K562 (cell line): Measurements from ENCODE around the gene SUDS3. TPM values are rescaled to one million over a fixed set of nuclear protein-coding genes. Genes with fewer than 3 reads are reported as not detected.

ENCODE experiments used
- ATAC-seq: fragments of 200-7000 bp; cut with Tn5 transposase; 3 replicates; pipeline ENCODE4 v1.9.1; 2020; ENCODE audit warnings: moderate library complexity
- BruUV-seq: library from RNA; stranded (reverse); fragments of 400-500 nt; replicated peaks from 2 replicates; lab custom pipeline; 2021; lab: Mats Ljungman, UMichigan
- CTCF ChIA-PET: fragments of 300-600 bp; formaldehyde crosslinking; extraction: SDS; loops from one replicate; lab custom pipeline; 2021; ENCODE audit warnings: low intra/inter-chr PET ratio; lab: Yijun Ruan, JAX
- POLR2A ChIA-PET: fragments of 300-600, 350-650 bp; sonication (Branson Sonifier 250); formaldehyde crosslinking; extraction: SDS; loops from one replicate; lab custom pipeline; 2021; ENCODE audit warnings: antibody characterized with exemption, inconsistent platforms; lab: Yijun Ruan, JAX
- DNase-seq, 4 experiments: peaks; one replicate each; pipeline versions ENCODE4 v3.0.0 to v3.0.0-alpha.2; 2011 to 2018; ENCODE audit warnings: low spot score in 3 of 4, mixed read lengths in 3 of 4; ENCODE audit errors: extremely low read depth in 1 of 4
- FAIRE-seq: peaks from 2 replicates; lab custom pipeline; 2011; peaks lifted over from hg19 to GRCh38; lab: Jason Lieb, UNC
- H2AFZ ChIP-seq: 2 replicates; pipeline ENCODE4 v1.6.0; 2011; ENCODE audit warnings: low read depth, low read length, control low read depth, inconsistent platforms
- H3K27ac ChIP-seq: fragments of 200-600 bp; 3 replicates; pipeline ENCODE4 v1.8.0; 2011; ENCODE audit warnings: low read depth, mild to moderate bottlenecking, control low read depth, inconsistent platforms, low read length, moderate library complexity, mixed read lengths; ENCODE audit errors: extremely low read depth
- H3K27me3 ChIP-seq, 2 experiments: fragments of 300-600 bp in 1 of 2; 2 replicates in 1 of 2; 3 replicates in 1 of 2; pipeline versions ENCODE4 v1.6.0 to v1.8.0; 2011; ENCODE audit warnings: inconsistent platforms in 2 of 2, low read length in 2 of 2, mild to moderate bottlenecking in 1 of 2, mixed read lengths in 1 of 2, moderate library complexity in 1 of 2; ENCODE audit not compliant: control insufficient read depth in 2 of 2, insufficient read depth in 2 of 2
- H3K36me3 ChIP-seq: fragments of 300-600 bp; 3 replicates; pipeline ENCODE4 v1.8.0; 2011; ENCODE audit warnings: mild to moderate bottlenecking, low read length, inconsistent platforms; ENCODE audit not compliant: control insufficient read depth, insufficient read depth
- H3K4me1 ChIP-seq, 2 experiments: fragments of 200-600 bp in 1 of 2; replicated peaks in 1 of 2; 2 replicates in 1 of 2; 3 replicates in 1 of 2; pipeline versions ENCODE4 v1.5.1 to v1.8.0; 2011; ENCODE audit warnings: inconsistent platforms in 2 of 2, low read length in 2 of 2, mild to moderate bottlenecking in 1 of 2, mixed read lengths in 1 of 2, moderate library complexity in 1 of 2; ENCODE audit not compliant: control insufficient read depth in 2 of 2, insufficient read depth in 2 of 2
- H3K4me2 ChIP-seq: 2 replicates; pipeline ENCODE4 v1.6.1; 2011; ENCODE audit warnings: low read length, control low read depth, inconsistent platforms, mixed read lengths; ENCODE audit not compliant: insufficient read depth
- H3K4me3 ChIP-seq: fragments of 200-600 bp; sonication (generic), shearing (Covaris generic); 2 replicates; pipeline ENCODE4 v1.5.1; 2016; ENCODE audit warnings: control low read depth, inconsistent platforms
- H3K79me2 ChIP-seq: fragments of 200-600 bp; 3 replicates; pipeline ENCODE4 v1.8.0; 2011; ENCODE audit warnings: low read length, inconsistent platforms; ENCODE audit not compliant: control insufficient read depth, insufficient read depth
- H3K9ac ChIP-seq, 2 experiments: 2 replicates each; pipeline versions ENCODE4 v1.6.0 to v1.6.1; 2011; ENCODE audit warnings: low read depth in 2 of 2, low read length in 2 of 2, control low read depth in 1 of 2, inconsistent platforms in 1 of 2, mild to moderate bottlenecking in 1 of 2, mixed read lengths in 1 of 2; ENCODE audit not compliant: insufficient read depth in 1 of 2
- H3K9me1 ChIP-seq: one replicate; pipeline ENCODE4 v1.6.0; 2011; ENCODE audit warnings: inconsistent platforms, mild to moderate bottlenecking, low read length, moderate library complexity; ENCODE audit not compliant: control insufficient read depth, insufficient read depth
- H3K9me3 ChIP-seq: replicated peaks from 2 replicates; pipeline ENCODE4 v1.5.1; 2011; ENCODE audit warnings: low read depth, low read length, inconsistent platforms; ENCODE audit not compliant: control insufficient read depth, insufficient read depth
- H4K20me1 ChIP-seq: replicated peaks from 2 replicates; pipeline ENCODE4 v1.6.1; 2011; ENCODE audit warnings: low read length, inconsistent platforms, mixed read lengths; ENCODE audit not compliant: control insufficient read depth, insufficient read depth
- CCNT2 ChIP-seq: IDR thresholded peaks from 2 replicates; pipeline ENCODE4 v1.6.1; 2011; ENCODE audit warnings: borderline replicate concordance, low read depth, mild to moderate bottlenecking, moderate library complexity, mixed read lengths, low read length; ENCODE audit not compliant: insufficient read length; ENCODE audit errors: extremely low read depth
- GABPB1 ChIP-seq: sonication (generic); formaldehyde crosslinking; IDR thresholded peaks from 2 replicates; pipeline ENCODE4 v1.8.0; 2022; ENCODE audit warnings: mild to moderate bottlenecking, missing genetic modification reagents
- GTF3C2 ChIP-seq: IDR thresholded peaks from 3 replicates; pipeline ENCODE4 v1.6.1; 2011; ENCODE audit warnings: borderline replicate concordance, mild to moderate bottlenecking, moderate library complexity; ENCODE audit not compliant: insufficient read length; ENCODE audit errors: extremely low read depth
- HMGN3 ChIP-seq: IDR thresholded peaks from 2 replicates; pipeline ENCODE4 v1.6.1; 2011; ENCODE audit warnings: borderline replicate concordance, low read depth, mild to moderate bottlenecking, mixed read lengths, low read length; ENCODE audit not compliant: insufficient read length; ENCODE audit errors: extremely low read depth
- HNRNPLL ChIP-seq: fragments of 200-400 bp; formaldehyde crosslinking; IDR thresholded peaks from 2 replicates; pipeline ENCODE4 v1.6.1; 2017; ENCODE audit warnings: low read length, low read depth, mild to moderate bottlenecking; ENCODE audit not compliant: poor library complexity, severe bottlenecking
- RBFOX2 ChIP-seq: fragments of 200-400 bp; formaldehyde crosslinking; IDR thresholded peaks from 2 replicates; pipeline ENCODE4 v1.6.1; 2017; ENCODE audit warnings: low read depth, mild to moderate bottlenecking, low read length, moderate library complexity
- SIN3A ChIP-seq, 2 experiments: fragments of 150-350 bp in 1 of 2; IDR thresholded peaks; 2 replicates each; pipeline ENCODE4 v1.6.1; 2011 to 2016; ENCODE audit warnings: borderline replicate concordance in 2 of 2, low read depth in 2 of 2, low read length in 2 of 2, mild to moderate bottlenecking in 2 of 2, moderate library complexity in 2 of 2; ENCODE audit not compliant: control insufficient read depth in 1 of 2
- SMAD4 ChIP-seq: fragments of 250-450 bp; sonication (Bioruptor Pico); conservative IDR thresholded peaks from 2 replicates; pipeline ENCODE4 v1.8.0; 2021; ENCODE audit warnings: inconsistent platforms, mild to moderate bottlenecking, moderate library complexity
- USF1 ChIP-seq: sonication (generic); formaldehyde crosslinking; IDR thresholded peaks from 2 replicates; pipeline ENCODE4 v1.9.0; 2022; ENCODE audit warnings: mild to moderate bottlenecking, missing genetic modification reagents
- ZNF121 ChIP-seq: sonication (generic); formaldehyde crosslinking; conservative IDR thresholded peaks from 2 replicates; pipeline ENCODE4 v1.8.0; 2022; ENCODE audit warnings: missing genetic modification reagents
- ZNF3 ChIP-seq: fragments of 250-450 bp; sonication (Bioruptor Pico); IDR thresholded peaks from 2 replicates; pipeline ENCODE4 v1.5.0; 2021; ENCODE audit warnings: mild to moderate bottlenecking, moderate library complexity
- ZNF431 ChIP-seq: sonication (generic); formaldehyde crosslinking; IDR thresholded peaks from 2 replicates; pipeline ENCODE4 v1.8.0; 2022; ENCODE audit warnings: mild to moderate bottlenecking, missing genetic modification reagents
- ZNF507 ChIP-seq: conservative IDR thresholded peaks from 2 replicates; pipeline ENCODE4 v1.6.1; 2017; ENCODE audit warnings: missing genetic modification characterization, missing compliant biosample characterization
- WGBS: fragments of 100-300 bp; shearing (Covaris generic); methylation state at CpG from one replicate; pipeline ENCODE4 v1.1.6; 2016; ENCODE audit warnings: low coverage, mixed read lengths; ENCODE audit not compliant: insufficient coverage; ENCODE audit errors: missing lambda C conversion rate; 5-methylcytosine and 5-hydroxymethylcytosine counted together
- in situ Hi-C: fragments of 300-500 bp; cut with MboI; formaldehyde crosslinking; loops from 4 replicates; pipeline ENCODE4 v1.15.0; 2018; ENCODE audit warnings: inconsistent platforms, mixed read lengths
- intact Hi-C: fragments of 100-400 bp; cut with micrococcal nuclease; formaldehyde crosslinking; loops from 2 replicates; pipeline ENCODE4 v1.14.2; 2022
- polyA plus RNA-seq, 8 experiments: library from polyadenylated mRNA; depleted of rRNA in 4 of 8; stranded (reverse) in 5 of 8; unstranded in 3 of 8; fragments of >200 nt; fragmentation: Nextera tagmentation in 2 of 8; fragmentation: Illumina TruSeq in 1 of 8; extraction: Ambion mirVana in 2 of 8; extraction: Trizol in 1 of 8; gene quantifications; 2 replicates each; pipeline versions ENCODE4 v1.2.1 to v1.2.3, GENCODE V29; 2011 to 2014; ENCODE audit warnings: inconsistent platforms in 1 of 8, missing spikeins in 1 of 8
- total RNA-seq, 7 experiments: library from RNA; depleted of rRNA in 6 of 7; stranded (reverse); fragments of >200 nt in 6 of 7; fragmentation: Illumina TruSeq in 2 of 7; extraction: Trizol in 2 of 7; gene quantifications; 2 replicates each; pipeline versions ENCODE4 v1.2.1 to v1.2.3, GENCODE V29; 2011 to 2021; ENCODE audit warnings: low replicate concordance in 1 of 7

Gene SUDS3
- total and polyA plus RNA-seq, 9 of the 15 experiments (the other 6 are each of a cell fraction or from before 2014, with no cell fraction given), result 6.6 to 30.5 (median 23.3) TPM

- Histone ChIP-seq H3K9me3 (no peaks in the 10 kb centered on the region), H4K20me1 (no peaks in the 10 kb centered on the region), H3K27me3 (no peaks in the 10 kb centered on the region), H3K9me1 (no peaks in the 10 kb centered on the region), H3K27ac (peak overlapping the region; percentile 82; the same call in 1 of the 3 replicates), H3K9ac (peak overlapping the region; percentile 73 to 96), H3K79me2 (peaks cover 66% of the 10 kb centered on the region), H3K36me3 (0 out of 3 replicates have a peak, but pooled peaks cover 5% of the 10 kb centered on the region), H3K4me1 (peaks cover 14 to 26% of the 10 kb centered on the region in 2 experiments; a peak in 4 of 5 replicates), H3K4me3 (peak overlapping the region; percentile 96), H2AFZ (peak overlapping the region; percentile 22; the same call in 1 of the 2 replicates), H3K4me2 (peak overlapping the region; percentile 85)
- CTCF ChIA-PET, result no interaction called here
- POLR2A ChIA-PET, result interaction anchor here (0.7 to 2.9 kb wide), 2 partner anchors 13 to 63 kb away, joined by 3 to 15 read pairs; no protein-coding TSS in a partner anchor
- peak in 2 of 4 experiments; percentile 27 to 56 for DNase-seq
- in situ Hi-C loops (loop anchor here (25.0 kb wide), 1 partner anchor 184 kb away; no protein-coding TSS in a partner anchor), intact Hi-C loops (no loop called here)
- peak; percentile 54 for FAIRE-seq
- 2% methylated on average over 41 of the region's 60 CpGs for WGBS
- peak; percentile 8 for ATAC-seq
- no TSS peak for BruUV-seq
- TF ChIP-seq ZNF3 (CRISPR knock-in tag) (no peak), USF1 (CRISPR knock-in tag) (no peak), SMAD4 (CRISPR knock-in tag) (0 out of 2 replicates have a peak, but pooled peaks have one; percentile 24), HNRNPLL (no peak), ZNF121 (CRISPR knock-in tag) (no peak), CCNT2 (peak; percentile 55), GABPB1 (no peak), GTF3C2 (no peak), ZNF507 (no peak), SIN3A (IDR thresholded peaks at IDR 0.05; ENCODE audit: borderline replicate concordance in 2 of 2, control insufficient read depth in 1 of 2, low read depth in 2 of 2, low read length in 2 of 2) (peak in 1 of 2 experiments; percentile 27; a peak in 1 of 4 replicates), RBFOX2 (peak; percentile 65), HMGN3 (peak; percentile 38), ZNF431 (no peak)
Measured at GRCh38 chr12:118371321-118372282, 4.8 kb upstream of the SUDS3 start.
